OCI-LY3 (cell line): ENCODE measurements around the gene CCDC134.

ENCODE experiments used
- CTCF ChIP-seq: fragments of 200-600, 300-600 bp; sonication (generic); IDR thresholded peaks from 2 replicates; pipeline ENCODE4 v1.5.1; 2014; ENCODE audit warnings: antibody characterized with exemption, low read length, low read depth
- EZH2phosphoT487 ChIP-seq: fragments of 200-600 bp; shearing (Covaris generic); IDR thresholded peaks from 2 replicates; pipeline ENCODE4 v1.6.1; 2018; ENCODE audit warnings: antibody characterized with exemption, mixed run types, low read depth

GRCh38 chr22:41830174-41830573 is 29.7 kb downstream of the CCDC134 start:
- no peak for TF ChIP-seq CTCF
- no peak for TF ChIP-seq EZH2phosphoT487
